Fibroblast of lung (primary cell): ENCODE data around the gene ZFYVE28.

Experiments
- EZH2 ChIP-seq: IDR thresholded peaks from 2 replicates; pipeline ENCODE4 v1.5.1; 2012; ENCODE audit warnings: low read length, control low read depth, mild to moderate bottlenecking; ENCODE audit errors: missing control alignments
- TF ChIP-seq, protein P1 (sequence below), 2 donors: IDR thresholded peaks in 1 of 2; conservative IDR thresholded peaks in 1 of 2; 1 replicate in 1 of 2; 2 replicates in 1 of 2; pipeline ENCODE4 v1.5.1; 2011 to 2012; ENCODE audit warnings: low read length in 2 of 2, control low read depth in 1 of 2, inconsistent platforms in 1 of 2, low read depth in 1 of 2, mild to moderate bottlenecking in 1 of 2

DNA sequence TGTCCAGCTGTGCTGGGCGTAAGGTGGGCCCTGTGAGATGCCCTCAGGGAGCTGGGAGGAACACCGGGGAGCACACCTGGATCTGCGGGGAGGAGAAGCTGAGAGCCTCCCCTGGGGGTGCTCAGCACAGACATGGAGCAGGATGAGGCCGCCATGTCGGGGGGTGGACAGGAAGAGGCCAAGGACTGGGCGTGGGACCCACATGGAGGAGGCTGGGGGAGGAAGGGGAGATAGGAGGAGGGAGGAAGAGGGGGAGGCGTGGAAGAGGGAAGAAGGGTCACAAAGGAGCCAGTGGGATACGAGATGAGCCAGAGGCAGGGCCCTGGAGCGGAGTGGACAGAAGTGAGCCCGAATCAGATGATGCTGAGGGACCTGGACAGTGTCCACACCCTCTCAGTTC is 66.3 kb downstream of the ZFYVE28 start:
- TF ChIP-seq, protein P1, sequence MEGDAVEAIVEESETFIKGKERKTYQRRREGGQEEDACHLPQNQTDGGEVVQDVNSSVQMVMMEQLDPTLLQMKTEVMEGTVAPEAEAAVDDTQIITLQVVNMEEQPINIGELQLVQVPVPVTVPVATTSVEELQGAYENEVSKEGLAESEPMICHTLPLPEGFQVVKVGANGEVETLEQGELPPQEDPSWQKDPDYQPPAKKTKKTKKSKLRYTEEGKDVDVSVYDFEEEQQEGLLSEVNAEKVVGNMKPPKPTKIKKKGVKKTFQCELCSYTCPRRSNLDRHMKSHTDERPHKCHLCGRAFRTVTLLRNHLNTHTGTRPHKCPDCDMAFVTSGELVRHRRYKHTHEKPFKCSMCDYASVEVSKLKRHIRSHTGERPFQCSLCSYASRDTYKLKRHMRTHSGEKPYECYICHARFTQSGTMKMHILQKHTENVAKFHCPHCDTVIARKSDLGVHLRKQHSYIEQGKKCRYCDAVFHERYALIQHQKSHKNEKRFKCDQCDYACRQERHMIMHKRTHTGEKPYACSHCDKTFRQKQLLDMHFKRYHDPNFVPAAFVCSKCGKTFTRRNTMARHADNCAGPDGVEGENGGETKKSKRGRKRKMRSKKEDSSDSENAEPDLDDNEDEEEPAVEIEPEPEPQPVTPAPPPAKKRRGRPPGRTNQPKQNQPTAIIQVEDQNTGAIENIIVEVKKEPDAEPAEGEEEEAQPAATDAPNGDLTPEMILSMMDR (conservative IDR thresholded peaks at IDR 0.05 in 1 of 2, IDR thresholded peaks at IDR 0.05 in 1 of 2; ENCODE audit: low read depth in 1 of 2, low read length in 2 of 2) = no peak
- TF ChIP-seq EZH2 = no peak
